H4 (cell line): ENCODE measurements around the gene PXDC1. TPM values are rescaled to one million over a fixed set of nuclear protein-coding genes. Genes with fewer than 3 reads are reported as not detected.
"Not testable (repeated sequence)": the region's sequence is repeated elsewhere in the genome, so short reads cannot be mapped to it uniquely, and the experiment has no call there.

Experiments
- DNase-seq: peaks from one replicate; pipeline ENCODE4 v3.0.0-alpha.2; 2015; ENCODE audit warnings: low spot score
- total RNA-seq: library from RNA; depleted of rRNA; stranded (reverse); fragments of >200 nt; shearing (Covaris generic); gene quantifications from 2 replicates; pipeline ENCODE4 v1.2.3, GENCODE V29; 2014

PXDC1 gene
- total RNA-seq, 1 experiment from 2014 or later = 13.7 TPM

DNA sequence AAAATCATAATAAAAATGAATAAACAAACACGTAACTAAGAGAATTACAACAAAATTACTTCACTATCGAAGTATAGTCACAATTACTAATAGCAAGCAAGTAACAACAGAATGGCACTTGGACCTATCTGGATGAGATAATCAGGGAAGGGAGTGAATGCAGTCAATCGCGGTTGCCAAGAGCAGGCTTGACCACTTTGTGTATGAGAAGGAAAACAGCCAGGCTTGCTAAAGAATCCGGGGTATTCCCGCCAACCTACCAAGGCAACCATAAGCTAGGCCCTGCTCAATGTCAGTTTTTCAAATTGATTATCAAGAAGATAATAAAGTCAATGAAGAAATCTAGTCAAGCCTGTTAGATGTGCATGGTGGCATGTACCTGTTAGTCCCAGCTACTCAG, 39.7 kb downstream of the PXDC1 start:
- DNase-seq = no peak

DNA sequence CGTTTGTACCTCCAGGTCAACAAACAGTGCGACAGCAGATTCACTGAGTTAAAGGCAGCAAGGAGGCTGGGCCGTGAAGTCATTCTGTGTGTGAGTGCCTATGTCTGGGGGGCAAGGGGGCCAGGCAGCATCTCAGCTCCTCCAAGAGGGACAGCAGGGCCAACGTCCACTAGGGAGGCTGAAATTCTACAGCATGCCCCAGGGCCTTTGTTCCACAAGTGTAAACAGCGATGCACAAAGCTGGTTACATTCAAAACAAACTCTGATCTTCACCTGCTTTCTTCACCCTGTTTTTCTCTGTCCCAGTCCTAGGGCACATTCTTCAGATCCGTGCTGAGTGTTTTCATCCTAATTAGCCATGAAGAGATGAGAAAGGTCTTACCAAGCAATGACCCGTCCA, 41.1 kb downstream of the PXDC1 start:
- DNase-seq = no peak

DNA sequence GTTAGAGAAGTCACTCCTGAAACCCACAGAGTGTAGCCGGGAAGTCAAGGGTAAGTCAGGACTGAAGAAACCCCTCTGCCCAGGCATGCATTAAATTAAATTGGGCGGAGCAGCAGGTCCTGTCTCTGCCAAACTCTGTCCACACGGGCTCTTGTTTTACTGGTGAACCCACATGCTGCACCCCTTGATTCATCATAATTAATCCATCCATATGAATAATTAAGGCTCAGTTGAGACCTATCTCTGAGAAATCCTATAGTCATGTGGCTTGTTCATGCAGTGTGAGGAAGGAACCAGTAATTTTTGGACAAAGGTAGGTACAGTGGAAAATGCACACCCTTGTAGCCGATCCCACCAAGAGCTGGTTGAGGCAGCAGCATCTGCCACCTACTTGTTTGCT, 43.0 kb downstream of the PXDC1 start:
- no peak for DNase-seq

DNA sequence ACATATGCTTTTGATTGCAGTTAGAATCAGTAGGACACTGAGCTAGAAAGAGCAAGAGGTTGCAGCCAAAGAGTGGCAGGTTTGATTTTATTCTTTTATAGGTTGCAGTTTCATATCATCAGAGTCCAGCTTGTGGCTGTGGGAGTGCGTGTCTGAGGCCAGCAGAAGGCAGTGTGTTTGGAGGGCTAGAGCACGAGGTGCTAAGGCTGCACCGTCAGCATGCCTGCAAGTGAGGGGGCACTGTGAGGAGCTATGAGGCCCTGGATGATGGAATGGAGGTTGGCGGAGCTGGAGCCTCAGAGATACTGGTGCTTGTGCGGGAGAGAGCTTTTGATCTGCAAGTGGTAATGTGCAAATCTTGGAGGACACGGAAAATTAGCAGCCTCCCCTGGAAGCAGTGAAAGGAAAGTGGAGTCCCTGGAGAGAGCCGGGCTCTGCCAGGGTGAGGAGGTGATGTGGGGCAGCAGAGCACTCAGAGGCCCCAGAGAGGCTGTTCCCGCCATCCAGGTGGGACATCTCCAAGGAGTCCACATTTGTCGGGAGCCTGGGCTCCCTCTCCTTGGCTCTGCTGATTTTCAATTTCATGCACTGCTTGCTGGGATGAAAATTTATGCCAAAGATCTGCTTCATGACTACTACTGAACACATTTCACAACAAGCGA, 43.6 kb downstream of the PXDC1 start:
- DNase-seq = no peak

DNA sequence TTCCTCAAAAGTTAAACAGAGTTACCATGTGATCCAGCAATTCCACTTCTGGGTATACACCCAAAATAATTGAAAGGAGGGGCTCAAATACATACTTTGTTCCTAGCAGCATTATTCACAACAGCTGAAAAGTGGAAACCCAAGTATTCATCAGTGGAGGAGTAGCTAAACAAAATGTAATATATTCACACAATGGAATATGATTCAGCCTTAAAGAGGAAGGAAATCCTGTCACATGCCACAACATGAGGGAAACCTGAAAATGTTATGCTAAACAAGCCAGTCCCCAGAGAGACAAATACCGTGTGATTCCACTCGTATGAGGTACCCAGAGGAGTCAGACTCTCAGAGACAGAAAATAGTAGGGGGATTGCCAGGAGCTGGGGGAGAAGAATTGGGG, 44.5 kb downstream of the PXDC1 start:
- no peak for DNase-seq

DNA sequence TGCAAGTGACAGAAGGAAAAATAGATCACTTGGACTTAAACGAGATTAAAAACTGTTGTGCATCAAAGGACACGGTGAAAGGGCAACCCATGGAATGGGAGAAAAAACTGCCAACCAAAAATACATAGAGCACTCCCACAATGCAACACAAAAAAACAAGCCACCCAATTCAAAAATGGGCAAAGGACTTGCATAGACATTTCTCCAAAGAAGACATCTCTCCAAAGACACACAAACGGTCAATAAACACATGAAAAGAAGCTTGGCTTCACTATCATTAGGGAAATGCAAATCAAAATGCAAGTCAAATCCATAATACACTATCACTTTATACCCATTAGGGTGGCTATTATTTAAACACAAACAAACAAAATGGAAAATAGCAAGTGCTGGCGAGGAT, 45.0 kb downstream of the PXDC1 start:
- no peak for DNase-seq

DNA sequence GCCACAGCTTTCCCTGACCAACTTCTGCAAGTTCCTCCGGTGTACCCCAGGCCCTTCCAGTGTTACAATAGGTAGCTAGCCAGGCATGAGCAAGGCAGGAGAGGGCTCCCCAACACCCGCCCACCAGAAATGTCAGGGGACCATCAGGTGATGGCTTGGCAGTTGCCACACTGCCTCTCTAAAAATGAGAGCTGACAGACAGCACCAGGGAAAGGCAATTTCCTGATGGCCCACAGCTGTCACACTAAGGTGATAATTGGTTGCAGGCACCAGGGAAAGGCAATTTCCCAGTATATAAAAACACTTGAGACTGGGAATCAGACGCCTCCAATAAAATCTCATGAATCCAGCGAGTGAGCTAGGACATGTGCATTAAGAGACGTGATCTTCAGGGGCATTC, 49.9 kb downstream of the PXDC1 start:
- DNase-seq = no peak

DNA sequence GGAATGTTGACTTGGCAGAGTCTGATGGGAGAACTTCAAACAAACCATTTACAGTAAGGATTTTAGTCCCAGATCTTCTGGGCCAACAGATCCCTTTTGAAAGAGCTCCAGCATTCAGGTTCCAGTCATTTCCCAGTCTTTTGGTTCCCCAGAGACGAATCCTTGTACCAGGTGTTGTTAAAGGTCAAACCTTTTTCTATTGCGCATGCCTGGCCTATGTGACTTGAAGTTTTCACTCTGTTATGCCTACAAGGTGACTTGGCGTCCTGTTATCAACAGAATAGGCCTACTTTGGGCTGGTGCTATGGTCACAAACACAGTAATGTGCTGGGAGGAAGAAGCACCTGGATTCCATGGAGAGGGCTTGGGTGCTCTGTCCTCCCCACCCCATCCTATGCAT, 52.3 kb downstream of the PXDC1 start:
- DNase-seq = no peak

DNA sequence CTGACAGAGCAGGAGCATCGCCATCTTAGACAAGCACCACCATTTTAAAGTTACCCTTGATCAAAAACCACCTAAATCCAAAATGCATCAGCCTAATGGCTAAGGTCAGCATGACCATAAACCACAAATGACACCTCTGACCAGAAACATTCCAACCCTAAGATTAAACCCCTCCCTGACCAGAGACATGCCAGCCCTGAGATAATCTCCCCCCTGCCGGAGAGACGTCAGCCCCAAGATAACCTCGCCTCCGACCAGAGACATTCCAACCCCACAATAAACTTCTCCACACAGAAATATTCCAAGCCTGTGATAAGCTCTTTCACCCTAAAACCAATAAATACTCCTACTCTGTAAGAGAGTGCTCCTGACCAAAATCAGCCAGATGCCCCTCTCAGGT, 53.5 kb downstream of the PXDC1 start:
- no peak for DNase-seq

DNA sequence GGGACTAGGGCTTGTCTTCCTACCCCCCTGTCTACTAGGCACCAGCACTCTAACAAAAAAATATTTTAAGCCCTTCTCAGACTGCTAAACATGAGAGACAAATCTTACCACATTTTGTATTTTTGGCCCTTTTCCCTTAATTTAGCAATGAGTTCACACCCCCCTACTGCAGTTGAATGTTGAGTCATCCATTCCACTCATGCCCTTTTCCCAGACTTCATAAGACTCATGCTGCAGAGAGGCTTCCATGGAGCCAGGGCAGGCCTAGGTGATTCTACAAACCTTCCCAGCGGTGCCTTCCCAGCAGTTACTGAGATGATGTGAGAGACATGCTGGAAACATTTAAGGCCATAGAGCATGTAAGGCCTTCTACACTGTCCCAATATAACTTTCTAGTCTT, 53.9 kb downstream of the PXDC1 start:
- no peak for DNase-seq

DNA sequence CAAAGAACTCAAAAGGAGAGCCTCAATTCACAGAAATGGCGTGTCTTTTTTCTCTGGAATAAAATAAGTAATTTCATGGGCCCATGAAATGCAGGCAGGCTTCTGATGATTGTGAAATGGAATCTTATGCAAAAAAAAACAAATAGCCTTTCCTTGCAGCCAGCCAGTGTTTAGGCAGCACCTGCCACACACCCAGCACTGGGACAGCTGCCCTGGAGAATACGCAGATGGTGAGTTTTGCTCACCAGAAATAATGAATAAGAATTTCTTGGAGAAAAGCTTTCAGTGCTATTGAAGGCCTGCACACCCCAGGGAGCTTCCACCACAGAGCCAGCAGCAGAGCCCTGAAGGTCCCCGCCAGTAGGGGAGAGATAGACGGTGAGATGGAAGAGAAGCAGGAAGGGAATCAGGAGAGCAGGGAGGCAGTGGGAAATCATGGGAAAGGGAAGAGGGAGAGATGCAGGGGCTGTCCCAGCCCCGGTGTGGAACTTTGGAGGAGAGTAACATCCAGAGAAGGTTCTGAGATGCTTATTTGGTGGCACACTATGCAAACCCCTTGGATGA, 54.9 kb downstream of the PXDC1 start:
- no peak for DNase-seq

DNA sequence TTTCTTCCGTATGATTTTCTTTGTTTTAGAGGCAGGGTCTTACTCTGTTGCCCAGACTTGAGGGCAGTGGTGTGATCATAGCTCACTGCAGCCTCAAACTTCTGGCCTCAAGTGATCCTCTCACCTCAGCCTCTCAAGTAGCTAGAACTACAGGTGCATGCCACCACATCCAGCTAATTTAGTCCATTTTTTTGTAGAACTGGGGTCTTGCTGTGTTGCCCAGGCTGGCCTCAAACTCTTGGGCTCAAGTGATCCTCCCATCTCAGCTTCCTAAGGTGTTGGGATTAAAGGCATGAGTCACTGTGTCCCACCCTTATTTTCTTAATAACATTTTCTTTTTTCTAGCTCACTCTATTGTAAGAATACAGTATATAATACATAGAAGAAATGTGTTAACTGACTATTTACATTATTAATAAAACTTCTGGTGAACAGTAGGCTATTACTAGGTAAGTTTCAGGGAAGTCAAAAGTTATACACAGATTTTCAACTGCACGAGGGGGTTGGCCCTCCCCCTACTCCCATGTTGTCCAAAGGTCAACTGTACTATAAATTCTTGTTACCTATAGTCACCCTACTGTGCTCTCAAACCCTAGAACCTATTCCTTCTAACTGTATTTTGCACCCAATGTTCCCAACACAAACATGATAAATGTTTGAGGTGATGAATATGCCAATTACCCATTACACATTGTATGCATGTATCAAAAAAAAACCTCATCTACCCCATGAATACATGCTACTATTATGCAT, 56.3 kb downstream of the PXDC1 start:
- DNase-seq = no peak

DNA sequence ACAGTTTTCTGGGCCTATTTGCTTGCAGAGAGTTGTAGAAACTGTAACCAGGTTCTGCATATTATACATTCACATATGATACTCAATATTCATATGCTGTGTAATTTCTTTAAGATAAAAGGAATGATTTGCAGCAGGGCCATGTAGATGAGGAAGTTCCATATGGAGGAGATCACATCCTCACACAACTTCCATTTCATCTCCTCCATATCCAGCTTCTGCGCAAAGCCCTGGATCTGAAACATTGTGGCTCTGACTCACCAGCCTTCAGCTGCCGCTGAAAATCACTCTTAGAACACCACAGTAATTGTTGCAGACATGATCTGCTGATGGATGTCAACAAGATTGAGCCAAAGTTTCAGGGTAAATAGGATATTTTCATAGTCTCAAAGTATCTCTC, 57.7 kb downstream of the PXDC1 start:
- DNase-seq = no peak

DNA sequence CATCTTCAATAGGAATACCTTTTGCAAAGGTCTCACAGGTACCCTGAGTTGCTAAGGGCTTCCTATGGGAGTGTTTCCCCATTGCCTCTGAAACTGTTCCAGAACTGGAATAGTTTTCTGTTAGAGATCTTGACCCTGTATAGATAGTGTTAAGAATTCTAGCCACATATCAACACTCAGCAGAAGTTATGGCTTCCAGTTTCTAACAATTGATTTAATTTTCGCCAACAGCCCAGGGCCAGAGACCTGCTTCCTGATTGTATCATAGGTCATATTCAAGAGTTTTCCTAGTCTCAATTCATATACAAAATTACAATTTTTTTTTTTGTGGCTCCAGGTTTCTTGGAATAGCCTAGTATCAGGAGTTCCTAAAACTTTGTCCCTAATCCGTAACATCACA, 61.0 kb downstream of the PXDC1 start:
- no peak for DNase-seq

DNA sequence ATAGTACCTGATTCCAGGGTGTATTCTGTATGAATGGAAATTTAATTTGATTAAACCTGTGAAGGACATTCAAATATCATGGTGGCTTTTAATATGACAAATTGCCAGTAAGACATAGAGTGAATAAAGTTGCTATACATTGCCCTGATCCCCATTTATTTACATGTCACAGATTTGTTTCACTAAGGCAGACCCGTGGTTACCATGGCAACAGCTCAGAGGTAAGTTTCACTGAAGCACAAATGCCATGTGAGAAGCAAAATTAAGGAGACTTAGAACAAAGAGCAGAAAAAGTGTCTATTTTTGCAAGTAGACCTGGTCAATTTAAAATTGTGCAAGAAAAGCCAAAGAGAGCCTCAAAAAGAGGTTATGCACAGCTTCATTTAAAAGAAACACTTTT, 63.7 kb downstream of the PXDC1 start:
- DNase-seq = no peak

DNA sequence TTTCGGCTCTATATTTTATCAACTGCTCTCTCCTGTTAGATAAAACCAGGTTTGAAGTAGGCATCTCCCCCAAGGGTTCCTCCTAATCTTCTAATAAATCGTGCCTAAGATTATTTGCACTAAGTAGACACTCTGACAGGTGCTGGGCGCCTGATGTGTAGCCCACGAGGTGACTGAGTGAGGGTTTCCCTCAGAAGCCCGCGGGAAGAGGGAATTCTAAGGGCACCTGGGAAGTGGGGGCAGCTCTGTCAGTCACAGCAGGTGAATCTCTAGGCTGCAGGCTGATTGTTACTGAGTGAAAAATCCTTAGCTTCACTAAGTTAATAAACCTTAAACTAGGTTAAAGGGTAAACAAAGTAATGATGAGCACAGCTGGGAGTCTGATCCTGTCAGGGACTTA, 68.2 kb downstream of the PXDC1 start:
- no peak for DNase-seq

DNA sequence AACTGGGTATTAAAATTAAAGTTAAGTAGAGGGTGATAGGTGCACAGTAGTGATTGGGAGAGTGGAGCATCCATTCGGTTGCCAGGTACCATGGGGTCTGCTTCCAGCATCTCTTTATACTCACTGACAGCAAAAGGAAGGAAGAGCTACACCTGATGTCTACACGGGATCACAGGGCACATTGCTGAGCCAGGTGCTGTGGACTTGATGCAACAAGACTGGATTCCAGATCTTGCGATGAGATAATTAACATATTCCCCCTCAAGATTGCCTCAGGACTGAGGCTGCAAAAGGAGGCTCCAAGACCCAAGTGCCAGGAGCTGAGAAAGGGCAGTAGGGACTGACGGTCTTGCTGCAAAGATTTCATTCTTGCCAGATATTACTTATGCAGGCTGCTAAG, 72.6 kb downstream of the PXDC1 start:
- DNase-seq = no peak

DNA sequence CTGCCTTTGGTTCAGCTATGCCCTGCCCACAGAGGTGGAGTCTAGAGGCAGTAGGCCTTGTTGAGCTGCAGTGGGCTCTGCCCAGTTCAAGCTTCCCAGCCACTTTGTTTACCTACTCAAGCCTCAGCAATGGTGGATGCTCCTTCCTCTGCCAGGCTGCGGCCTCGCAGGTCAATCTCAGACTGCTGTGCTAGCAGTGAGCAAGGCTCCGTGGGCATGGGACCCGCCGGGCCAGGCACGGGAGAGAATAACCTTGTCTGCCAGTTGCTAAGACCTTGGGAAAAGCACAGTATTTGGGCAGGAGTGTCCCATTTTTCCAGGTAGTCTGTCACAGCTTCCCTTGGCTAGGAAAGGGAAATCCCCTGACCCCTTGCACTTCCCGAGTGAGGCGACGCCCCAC, 73.8 kb downstream of the PXDC1 start:
- DNase-seq = not testable (repeated sequence)

DNA sequence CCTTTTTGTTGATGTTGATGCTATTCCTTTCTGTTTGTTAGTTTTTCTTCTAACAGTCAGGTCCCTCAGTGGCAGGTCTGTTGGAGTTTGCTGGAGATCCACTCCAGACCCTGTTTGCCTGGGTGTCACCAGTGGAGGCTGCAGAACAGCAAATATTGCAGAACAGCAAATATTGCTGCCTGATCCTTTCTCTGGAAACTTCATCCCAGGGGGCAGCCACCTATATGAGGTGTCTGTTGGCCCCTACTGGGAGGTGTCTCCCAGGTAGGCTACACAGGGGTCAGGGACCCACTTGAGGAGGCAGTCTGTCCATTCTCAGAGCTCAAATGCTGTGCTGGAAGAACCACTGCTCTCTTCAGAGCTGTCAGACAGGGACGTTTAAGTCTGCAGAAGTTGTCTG, 74.2 kb downstream of the PXDC1 start:
- DNase-seq = not testable (repeated sequence)
